Measurements from ENCODE around the gene SPTLC3. TPM values are rescaled to one million over a fixed set of nuclear protein-coding genes. Genes with fewer than 3 reads are reported as not detected.

Gene SPTLC3
- total and polyA plus RNA-seq, 9 donors: 1.4 to 6.2 (median 3.1) TPM

DNA sequence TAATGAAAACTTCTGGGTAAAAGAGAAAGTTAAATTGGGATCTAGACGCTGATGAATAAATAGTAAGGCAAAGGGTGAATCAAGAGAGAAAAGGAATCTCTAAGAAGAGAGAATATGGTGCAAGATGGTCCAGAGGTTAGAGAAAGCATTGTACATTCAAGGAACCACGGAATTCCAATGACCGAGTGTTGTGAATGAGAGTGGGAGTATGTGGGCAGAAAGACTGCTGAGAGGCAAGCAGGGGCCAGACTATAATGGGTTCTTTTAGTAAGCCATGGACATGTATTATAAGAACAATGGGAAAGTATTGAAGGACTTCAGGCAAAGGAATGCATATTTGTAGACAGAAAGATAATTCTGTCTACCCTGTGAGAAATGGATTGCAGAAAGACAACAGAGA, 45.2 kb downstream of the SPTLC3 start:
- no peak for DNase-seq
- no peak overlapping the region for H3K4me3 ChIP-seq (ENCODE audit: low read length)
- no peaks in the 10 kb centered on the region for H3K36me3 ChIP-seq (ENCODE audit: control insufficient read depth, insufficient read depth, low read length)
- no peak overlapping the region for H3K27ac ChIP-seq (ENCODE audit: low read length)
- no peaks in the 10 kb centered on the region for H3K4me1 ChIP-seq (ENCODE audit: control insufficient read depth, insufficient read depth, low read length)
- H3K9me3 ChIP-seq (replicated peaks; ENCODE audit: control insufficient read depth, low read depth, low read length): no peaks in the 10 kb centered on the region
- 67% methylated on average over 3 of the region's 3 CpGs for WGBS (ENCODE audit: insufficient coverage)
- no peaks in the 10 kb centered on the region for H3K27me3 ChIP-seq (ENCODE audit: control insufficient read depth, insufficient read depth, low read length)

DNA sequence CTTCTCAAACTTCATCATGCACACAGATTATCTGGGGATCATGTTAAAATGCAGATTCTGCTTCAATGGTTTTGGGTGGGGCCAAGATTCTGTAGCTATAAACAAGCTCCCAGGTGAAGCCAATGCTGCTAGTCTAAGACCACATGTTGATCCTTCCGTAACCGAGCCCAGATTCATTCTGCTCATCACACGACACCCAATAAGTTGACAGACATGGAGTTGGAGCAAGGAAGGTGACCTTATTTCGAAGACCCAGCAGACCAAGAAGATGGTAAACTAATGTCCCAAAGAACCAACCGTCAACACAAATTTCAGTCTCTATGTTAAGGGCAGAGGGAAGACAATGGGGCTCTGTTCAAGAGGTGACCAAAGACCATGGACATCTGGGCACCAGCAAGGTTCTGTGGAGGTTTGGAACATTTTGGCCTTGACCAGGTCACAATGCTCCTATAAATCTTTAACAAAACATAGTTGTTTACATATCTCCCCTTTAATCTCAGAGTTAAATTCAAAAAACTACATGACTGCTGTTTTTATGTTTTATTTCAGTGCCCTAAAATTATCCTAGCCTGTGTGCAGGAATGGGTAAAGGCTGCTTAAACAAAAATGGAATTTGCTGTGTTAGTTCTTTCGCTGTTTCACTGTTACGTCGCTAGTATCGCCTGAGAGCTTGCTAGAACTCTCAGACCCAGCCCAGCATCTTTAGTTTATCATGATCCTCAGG, 50.1 kb downstream of the SPTLC3 start:
- Histone ChIP-seq H3K36me3 (ENCODE audit: control insufficient read depth, insufficient read depth, low read length) (no peaks in the 10 kb centered on the region), H3K4me3 (ENCODE audit: low read length) (no peak overlapping the region), H3K27ac (ENCODE audit: low read length) (no peak overlapping the region), H3K4me1 (ENCODE audit: control insufficient read depth, insufficient read depth, low read length) (no peaks in the 10 kb centered on the region), H3K27me3 (ENCODE audit: control insufficient read depth, insufficient read depth, low read length) (no peaks in the 10 kb centered on the region), H3K9me3 (replicated peaks; ENCODE audit: control insufficient read depth, low read depth, low read length) (no peaks in the 10 kb centered on the region)
- WGBS (ENCODE audit: insufficient coverage): 89% methylated on average over 3 of the region's 9 CpGs
- DNase-seq: no peak

DNA sequence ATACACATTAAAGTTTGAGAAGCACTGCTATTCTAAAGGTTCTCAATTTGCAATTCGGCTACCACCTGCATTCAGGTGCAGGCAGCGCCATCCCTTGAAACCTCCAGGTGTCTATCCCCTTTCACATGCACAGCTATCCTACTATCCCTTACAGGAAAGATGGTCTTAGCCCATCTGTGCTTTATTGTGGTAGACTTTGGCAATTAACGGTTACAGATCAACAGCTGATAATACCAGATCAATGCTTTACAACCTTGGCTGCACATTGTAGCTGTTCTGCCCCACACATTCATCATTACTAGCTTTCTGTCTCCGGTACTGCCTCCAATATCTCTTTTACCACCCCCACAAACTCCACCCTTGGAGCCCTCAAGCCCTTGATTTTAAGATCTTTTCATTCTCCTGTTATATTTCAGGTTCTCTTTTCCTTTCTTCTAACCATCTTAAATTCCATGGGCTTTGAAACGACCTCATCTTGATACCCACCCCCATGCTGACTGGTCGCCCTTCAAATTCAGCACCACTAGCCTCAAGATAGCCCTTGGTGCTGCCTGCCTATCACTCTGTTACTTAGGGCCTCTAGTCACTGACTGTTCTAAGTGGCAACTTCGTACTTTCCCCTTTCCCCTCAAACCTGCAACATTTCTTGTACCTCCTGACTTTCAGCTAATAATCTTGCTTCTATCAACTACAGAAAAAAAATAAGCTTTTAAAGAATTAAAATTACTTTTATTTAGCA, 50.8 kb downstream of the SPTLC3 start:
- Histone ChIP-seq H3K4me3 (ENCODE audit: low read length) (no peak overlapping the region), H3K27me3 (ENCODE audit: control insufficient read depth, insufficient read depth, low read length) (no peaks in the 10 kb centered on the region), H3K36me3 (ENCODE audit: control insufficient read depth, insufficient read depth, low read length) (no peaks in the 10 kb centered on the region), H3K9me3 (replicated peaks; ENCODE audit: control insufficient read depth, low read depth, low read length) (no peaks in the 10 kb centered on the region), H3K4me1 (ENCODE audit: control insufficient read depth, insufficient read depth, low read length) (no peaks in the 10 kb centered on the region), H3K27ac (ENCODE audit: low read length) (no peak overlapping the region)
- DNase-seq: no peak
- WGBS (ENCODE audit: insufficient coverage): 60% methylated on average over 5 of the region's 7 CpGs

DNA sequence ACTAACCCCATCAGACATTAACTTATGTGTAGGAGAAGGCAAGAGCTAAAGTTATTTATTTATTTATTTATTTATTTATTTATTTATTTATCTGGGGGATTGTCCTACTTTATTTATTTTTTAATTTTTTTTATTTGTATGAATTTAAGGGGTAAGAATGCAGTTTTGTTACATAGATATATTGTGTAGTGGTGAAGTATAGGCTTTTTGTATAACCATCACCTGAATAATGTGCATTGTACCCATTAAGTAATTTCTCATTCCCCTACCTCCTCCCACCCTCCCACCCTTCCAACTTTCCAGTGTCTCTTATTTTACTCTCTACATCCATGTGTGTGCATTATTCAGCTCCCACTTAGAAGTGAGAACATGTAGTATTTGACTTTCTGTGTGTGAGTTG, 51.6 kb downstream of the SPTLC3 start:
- Histone ChIP-seq H3K9me3 (replicated peaks; ENCODE audit: control insufficient read depth, low read depth, low read length) (no peaks in the 10 kb centered on the region), H3K27ac (ENCODE audit: low read length) (no peak overlapping the region), H3K36me3 (ENCODE audit: control insufficient read depth, insufficient read depth, low read length) (no peaks in the 10 kb centered on the region), H3K27me3 (ENCODE audit: control insufficient read depth, insufficient read depth, low read length) (no peaks in the 10 kb centered on the region), H3K4me3 (ENCODE audit: low read length) (no peak overlapping the region), H3K4me1 (ENCODE audit: control insufficient read depth, insufficient read depth, low read length) (no peaks in the 10 kb centered on the region)
- no peak for DNase-seq

DNA sequence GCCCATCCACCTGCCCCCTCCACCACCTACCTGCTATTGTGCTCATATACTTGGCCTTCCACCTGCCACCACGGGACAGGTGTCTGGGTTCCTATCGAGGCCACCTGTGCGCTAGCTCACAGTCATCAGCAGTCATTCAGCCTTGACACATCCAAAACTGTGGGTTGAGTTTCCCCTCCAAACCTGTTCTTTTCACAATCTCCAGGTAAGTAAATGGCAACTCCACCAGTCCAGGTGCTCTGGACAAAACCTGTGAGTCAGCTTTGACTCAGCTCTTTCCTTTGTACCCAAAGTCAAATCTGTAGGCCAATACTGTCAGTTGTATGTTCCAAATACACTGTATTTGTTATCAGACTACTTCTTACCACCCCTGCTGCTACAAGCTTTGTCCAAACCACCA, 52.6 kb downstream of the SPTLC3 start:
- no peaks in the 10 kb centered on the region for H3K27me3 ChIP-seq (ENCODE audit: control insufficient read depth, insufficient read depth, low read length)
- no peak for DNase-seq

DNA sequence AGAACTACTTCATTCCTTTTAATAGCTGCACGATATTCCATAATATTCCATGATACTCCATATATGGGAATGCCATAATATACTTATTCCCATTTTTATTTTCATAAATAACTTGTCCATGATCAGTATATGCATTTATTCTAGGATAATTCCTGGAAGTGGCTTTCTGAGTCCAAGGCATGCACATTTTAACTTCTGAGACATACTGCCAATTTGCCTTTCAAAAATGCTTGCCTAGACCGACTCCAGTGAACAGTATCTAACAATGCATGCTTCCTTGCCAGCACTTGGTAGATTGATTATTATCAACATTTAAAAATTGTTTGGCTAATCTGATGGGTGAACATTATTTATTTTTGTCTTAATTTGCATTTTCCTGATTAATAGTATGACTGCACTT, 54.0 kb downstream of the SPTLC3 start:
- no CpG with 5 or more reads among the region's 2 CpGs for WGBS (ENCODE audit: insufficient coverage)
- H3K36me3 ChIP-seq (ENCODE audit: control insufficient read depth, insufficient read depth, low read length): no peaks in the 10 kb centered on the region
- H3K27ac ChIP-seq (ENCODE audit: low read length): no peak overlapping the region

More for the DNA sequence above, 52.6 kb downstream of the SPTLC3 start:
- Histone ChIP-seq H3K36me3 (ENCODE audit: control insufficient read depth, insufficient read depth, low read length) (no peaks in the 10 kb centered on the region), H3K9me3 (replicated peaks; ENCODE audit: control insufficient read depth, low read depth, low read length) (no peaks in the 10 kb centered on the region), H3K27ac (ENCODE audit: low read length) (no peak overlapping the region), H3K4me3 (ENCODE audit: low read length) (no peak overlapping the region), H3K4me1 (ENCODE audit: control insufficient read depth, insufficient read depth, low read length) (no peaks in the 10 kb centered on the region)
- 98% methylated on average over 3 of the region's 3 CpGs for WGBS (ENCODE audit: insufficient coverage)

DNA sequence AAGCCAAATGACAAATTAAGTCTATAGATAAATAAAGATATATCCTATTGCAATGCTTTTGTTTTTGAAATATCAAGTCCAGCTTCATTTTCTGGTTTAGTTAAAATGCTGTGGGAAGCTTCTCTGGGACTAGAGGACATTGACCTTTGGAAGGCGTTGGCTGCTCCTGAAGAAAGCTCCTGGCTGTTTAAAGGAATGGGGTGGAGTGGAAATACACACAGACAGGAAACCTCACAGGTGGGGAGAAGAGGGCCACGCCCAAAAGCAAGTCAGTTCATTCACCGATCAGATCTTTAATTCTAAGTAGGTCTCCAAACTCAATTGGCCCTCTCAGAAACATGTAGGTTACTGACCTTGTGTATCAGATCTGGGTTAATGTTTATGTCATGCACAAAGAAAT, 59.6 kb downstream of the SPTLC3 start:
- Histone ChIP-seq H3K4me3 (ENCODE audit: low read length) (no peak overlapping the region), H3K27me3 (ENCODE audit: control insufficient read depth, insufficient read depth, low read length) (no peaks in the 10 kb centered on the region), H3K27ac (ENCODE audit: low read length) (no peak overlapping the region), H3K9me3 (replicated peaks; ENCODE audit: control insufficient read depth, low read depth, low read length) (no peaks in the 10 kb centered on the region), H3K4me1 (ENCODE audit: control insufficient read depth, insufficient read depth, low read length) (no peaks in the 10 kb centered on the region), H3K36me3 (ENCODE audit: control insufficient read depth, insufficient read depth, low read length) (no peaks in the 10 kb centered on the region)
- no peak for DNase-seq
- 100% methylated on average over 1 of the region's 3 CpGs for WGBS (ENCODE audit: insufficient coverage)

More for the DNA sequence above, 54.0 kb downstream of the SPTLC3 start:
- no peaks in the 10 kb centered on the region for H3K27me3 ChIP-seq (ENCODE audit: control insufficient read depth, insufficient read depth, low read length)
- H3K4me1 ChIP-seq (ENCODE audit: control insufficient read depth, insufficient read depth, low read length): no peaks in the 10 kb centered on the region
- no peaks in the 10 kb centered on the region for H3K9me3 ChIP-seq (replicated peaks; ENCODE audit: control insufficient read depth, low read depth, low read length)
- no peak overlapping the region for H3K4me3 ChIP-seq (ENCODE audit: low read length)
- no peak for DNase-seq

DNA sequence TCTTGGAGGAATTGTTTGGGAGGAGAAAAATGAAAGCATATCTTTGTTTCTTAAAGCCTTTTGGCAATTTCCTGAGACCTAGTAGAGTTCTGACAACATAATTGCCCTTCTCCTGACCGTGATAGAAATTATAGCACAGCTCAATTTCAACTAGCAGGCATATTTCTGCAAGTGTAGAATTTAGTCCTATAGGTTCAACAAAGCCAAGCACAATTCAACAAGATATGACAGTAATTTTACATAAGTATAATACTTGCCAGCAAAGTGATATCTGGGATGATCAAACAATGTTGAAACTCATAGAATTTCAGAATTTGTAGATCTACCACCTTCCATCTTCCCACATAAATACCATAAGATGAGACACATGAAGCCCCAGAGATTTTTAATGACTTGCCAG, 73.1 kb downstream of the SPTLC3 start:
- Histone ChIP-seq H3K36me3 (ENCODE audit: control insufficient read depth, insufficient read depth, low read length) (peaks cover 2% of the 10 kb centered on the region), H3K4me1 (ENCODE audit: control insufficient read depth, insufficient read depth, low read length) (no peaks in the 10 kb centered on the region)
- WGBS (ENCODE audit: insufficient coverage): no CpG with 5 or more reads among the region's 1 CpG

DNA sequence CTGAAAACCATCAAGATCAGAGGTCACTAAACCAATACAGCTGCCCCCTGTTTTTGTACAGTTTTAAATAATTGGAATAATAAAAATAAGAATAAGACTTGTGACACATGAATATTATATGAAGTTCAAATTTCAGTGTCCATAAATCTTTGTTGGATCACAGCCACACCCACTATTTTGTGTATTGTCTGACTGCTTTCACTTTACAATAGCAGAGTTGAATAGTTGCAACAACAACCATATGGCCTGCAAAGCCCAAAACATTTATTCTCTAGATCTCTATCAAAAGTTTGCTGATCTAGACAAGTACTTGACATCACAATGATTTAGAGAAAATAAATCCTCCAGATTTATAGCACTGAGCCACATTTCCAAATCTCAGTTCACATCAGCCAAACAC, 73.6 kb downstream of the SPTLC3 start:
- DNase-seq: no peak

More for the DNA sequence above, 73.1 kb downstream of the SPTLC3 start:
- H3K27ac ChIP-seq (ENCODE audit: low read length): no peak overlapping the region
- H3K27me3 ChIP-seq (ENCODE audit: control insufficient read depth, insufficient read depth, low read length): no peaks in the 10 kb centered on the region
- no peak overlapping the region for H3K4me3 ChIP-seq (ENCODE audit: low read length)
- no peaks in the 10 kb centered on the region for H3K9me3 ChIP-seq (replicated peaks; ENCODE audit: control insufficient read depth, low read depth, low read length)
- no peak for DNase-seq

DNA sequence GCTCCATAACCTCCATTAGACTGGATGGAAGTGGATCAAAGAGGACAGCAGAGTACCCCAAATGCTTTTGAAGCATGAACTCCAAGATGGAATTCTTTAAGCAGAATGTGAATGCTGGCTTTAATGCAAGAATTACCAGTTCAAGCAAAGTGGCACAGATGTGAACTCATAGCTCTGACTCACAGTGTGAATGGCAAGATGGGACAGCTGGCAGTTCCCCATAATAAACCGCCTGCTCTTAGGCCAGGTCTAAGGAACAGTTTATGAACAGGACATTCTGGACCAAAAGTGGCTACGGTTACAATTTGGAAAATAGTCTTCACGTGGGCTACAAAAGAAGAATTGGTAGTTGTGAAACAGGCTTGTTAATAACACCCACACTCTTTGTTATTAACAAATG, 76.5 kb downstream of the SPTLC3 start:
- no peaks in the 10 kb centered on the region for H3K27me3 ChIP-seq (ENCODE audit: control insufficient read depth, insufficient read depth, low read length)
- DNase-seq: no peak
- no peaks in the 10 kb centered on the region for H3K4me1 ChIP-seq (ENCODE audit: control insufficient read depth, insufficient read depth, low read length)
- 67% methylated on average over 1 of the region's 3 CpGs for WGBS (ENCODE audit: insufficient coverage)
- no peak overlapping the region for H3K27ac ChIP-seq (ENCODE audit: low read length)
- H3K36me3 ChIP-seq (ENCODE audit: control insufficient read depth, insufficient read depth, low read length): no peaks in the 10 kb centered on the region
- no peaks in the 10 kb centered on the region for H3K9me3 ChIP-seq (replicated peaks; ENCODE audit: control insufficient read depth, low read depth, low read length)
- no peak overlapping the region for H3K4me3 ChIP-seq (ENCODE audit: low read length)

More for the DNA sequence above, 73.6 kb downstream of the SPTLC3 start:
- no peak overlapping the region for H3K27ac ChIP-seq (ENCODE audit: low read length)
- peaks cover 2% of the 10 kb centered on the region for H3K36me3 ChIP-seq (ENCODE audit: control insufficient read depth, insufficient read depth, low read length)
- H3K4me3 ChIP-seq (ENCODE audit: low read length): no peak overlapping the region
- no peaks in the 10 kb centered on the region for H3K9me3 ChIP-seq (replicated peaks; ENCODE audit: control insufficient read depth, low read depth, low read length)
- H3K27me3 ChIP-seq (ENCODE audit: control insufficient read depth, insufficient read depth, low read length): no peaks in the 10 kb centered on the region
- H3K4me1 ChIP-seq (ENCODE audit: control insufficient read depth, insufficient read depth, low read length): no peaks in the 10 kb centered on the region
